ENCODE results near the gene EPAS1.

The EPAS1 gene

GRCh38 chr2:46428911-46429436 is 131.8 kb downstream of the EPAS1 start:
- no peaks in the 10 kb centered on the region for H3K9me3 ChIP-seq
- H3K36me3 ChIP-seq, result no peaks in the 10 kb centered on the region
- no peaks in the 10 kb centered on the region for H3K27me3 ChIP-seq
- H3K4me1 ChIP-seq, result no peaks in the 10 kb centered on the region
- no peak for TF ChIP-seq CTCF (IDR thresholded peaks at IDR 0.05; ENCODE audit: low read depth, low read length)
- DNase-seq, result no peak
- H3K4me3 ChIP-seq (ENCODE audit: low read depth, low read length), result no peak overlapping the region

GRCh38 chr2:46430413-46430812 is 133.2 kb downstream of the EPAS1 start:
- no peaks in the 10 kb centered on the region for H3K27me3 ChIP-seq
- TF ChIP-seq CTCF (IDR thresholded peaks at IDR 0.05; ENCODE audit: low read depth, low read length), result no peak
- H3K4me1 ChIP-seq, result no peaks in the 10 kb centered on the region
- H3K36me3 ChIP-seq, result no peaks in the 10 kb centered on the region
- no peak for DNase-seq
- no peak overlapping the region for H3K4me3 ChIP-seq (ENCODE audit: low read depth, low read length)
- H3K9me3 ChIP-seq, result no peaks in the 10 kb centered on the region

- Histone ChIP-seq H3K4me1 (no peaks in the 10 kb centered on the region), H3K4me3 (ENCODE audit: low read depth, low read length) (no peak overlapping the region), H3K9me3 (no peaks in the 10 kb centered on the region), H3K27me3 (no peaks in the 10 kb centered on the region), H3K36me3 (no peaks in the 10 kb centered on the region)
- TF ChIP-seq CTCF (IDR thresholded peaks at IDR 0.05; ENCODE audit: low read depth, low read length), result no peak
- DNase-seq, result no peak
These were observed 133.8 kb downstream of the EPAS1 start for GRCh38 chr2:46430992-46431391.

GRCh38 chr2:46431481-46432235 is 134.5 kb downstream of the EPAS1 start:
- Histone ChIP-seq H3K4me3 (ENCODE audit: low read depth, low read length) (no peak overlapping the region), H3K36me3 (no peaks in the 10 kb centered on the region), H3K4me1 (no peaks in the 10 kb centered on the region), H3K27me3 (no peaks in the 10 kb centered on the region), H3K9me3 (no peaks in the 10 kb centered on the region)
- TF ChIP-seq CTCF (IDR thresholded peaks at IDR 0.05; ENCODE audit: low read depth, low read length), result peak; percentile 16; the same call in 1 of the 2 replicates
- peak; percentile 33 for DNase-seq

- H3K36me3 ChIP-seq, result no peaks in the 10 kb centered on the region
- no peaks in the 10 kb centered on the region for H3K9me3 ChIP-seq
- TF ChIP-seq CTCF (IDR thresholded peaks at IDR 0.05; ENCODE audit: low read depth, low read length), result no peak
- no peak for DNase-seq
- H3K4me1 ChIP-seq, result no peaks in the 10 kb centered on the region
- H3K27me3 ChIP-seq, result no peaks in the 10 kb centered on the region
- H3K4me3 ChIP-seq (ENCODE audit: low read depth, low read length), result no peak overlapping the region
These were observed 137.7 kb downstream of the EPAS1 start for GRCh38 chr2:46434851-46435273.

GRCh38 chr2:46435353-46435752 is 138.1 kb downstream of the EPAS1 start:
- DNase-seq, result no peak
- H3K9me3 ChIP-seq, result no peaks in the 10 kb centered on the region
- no peaks in the 10 kb centered on the region for H3K36me3 ChIP-seq
- H3K27me3 ChIP-seq, result no peaks in the 10 kb centered on the region
- H3K4me3 ChIP-seq (ENCODE audit: low read depth, low read length), result no peak overlapping the region
- H3K4me1 ChIP-seq, result no peaks in the 10 kb centered on the region
- no peak for TF ChIP-seq CTCF (IDR thresholded peaks at IDR 0.05; ENCODE audit: low read depth, low read length)
